GOT3 (cell line): ENCODE data around the gene LIN52.

Source experiments
- DNase-seq: peaks from one replicate; lab custom pipeline; 2025; ENCODE audit warnings: mixed read lengths; lab: John Stamatoyannopoulos, UW

Gene LIN52, protein sequence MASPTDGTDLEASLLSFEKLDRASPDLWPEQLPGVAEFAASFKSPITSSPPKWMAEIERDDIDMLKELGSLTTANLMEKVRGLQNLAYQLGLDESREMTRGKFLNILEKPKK

DNA sequence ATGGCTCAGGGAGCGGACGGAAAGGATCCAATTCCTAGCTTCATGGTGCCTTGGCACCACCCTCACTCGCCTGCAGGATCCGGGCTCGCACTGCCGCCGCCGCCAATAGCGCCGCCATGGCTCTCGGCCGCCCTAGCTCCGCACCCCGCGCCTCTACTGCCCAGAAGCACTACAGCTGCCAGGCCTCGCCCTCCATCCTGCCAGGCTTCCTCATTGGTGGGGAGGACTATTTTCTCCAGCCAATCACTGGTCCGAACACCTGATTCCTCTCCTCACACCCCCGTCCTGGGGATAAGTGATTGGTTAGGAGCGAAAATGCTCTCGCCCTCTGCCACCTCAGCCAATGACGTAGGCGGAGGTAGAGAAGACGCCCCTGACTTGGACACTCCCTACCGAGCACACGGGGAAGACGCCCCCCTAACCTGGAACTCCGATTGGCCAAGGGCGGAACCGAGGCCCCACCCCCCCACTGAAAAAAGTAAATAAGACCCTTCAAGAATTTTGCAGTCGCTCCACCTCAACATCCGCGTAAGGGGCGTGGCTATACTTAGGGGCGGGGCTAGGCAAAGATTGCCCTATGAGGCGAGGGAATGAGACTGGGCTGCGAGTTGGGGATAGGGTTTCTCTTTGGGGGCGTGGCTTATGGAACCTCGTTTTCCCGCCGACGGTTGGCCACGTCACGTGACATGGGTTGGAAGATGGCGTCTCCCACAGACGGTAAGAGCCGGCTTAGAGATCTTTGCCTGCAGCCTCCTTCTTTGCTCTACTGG, at the start of gene LIN52, which contains the start of gene ALDH6A1:
LIN52 (plus strand) TSS at position 680 of the 770 bp plus-strand sequence; CDS start at position 699, 19 bp downstream.
ALDH6A1 (minus strand) TSS at position 177 of the 770 bp plus-strand sequence; CDS start at position 118, 59 bp downstream.
- DNase-seq = peak; percentile 83

DNA sequence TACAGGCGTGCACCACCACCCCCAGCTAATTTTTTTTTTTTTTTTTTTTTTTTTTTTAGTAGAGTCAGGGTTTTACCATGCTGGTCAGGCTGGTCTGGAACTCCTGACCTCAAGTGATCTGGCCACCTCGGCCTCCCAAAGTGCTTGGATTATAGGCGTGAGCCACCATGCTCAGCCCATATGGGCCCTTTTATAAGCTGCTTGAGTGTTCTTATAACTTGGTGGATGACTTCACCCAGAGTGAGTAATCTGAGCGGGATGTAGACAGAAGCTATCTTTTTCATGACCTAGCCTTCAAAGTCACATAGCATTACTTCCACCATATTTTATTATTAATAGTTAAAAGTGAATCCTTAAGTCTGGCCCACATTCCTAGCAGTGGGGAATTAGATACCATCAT, 49.2 kb upstream of the LIN52 start:
- DNase-seq = no peak

DNA sequence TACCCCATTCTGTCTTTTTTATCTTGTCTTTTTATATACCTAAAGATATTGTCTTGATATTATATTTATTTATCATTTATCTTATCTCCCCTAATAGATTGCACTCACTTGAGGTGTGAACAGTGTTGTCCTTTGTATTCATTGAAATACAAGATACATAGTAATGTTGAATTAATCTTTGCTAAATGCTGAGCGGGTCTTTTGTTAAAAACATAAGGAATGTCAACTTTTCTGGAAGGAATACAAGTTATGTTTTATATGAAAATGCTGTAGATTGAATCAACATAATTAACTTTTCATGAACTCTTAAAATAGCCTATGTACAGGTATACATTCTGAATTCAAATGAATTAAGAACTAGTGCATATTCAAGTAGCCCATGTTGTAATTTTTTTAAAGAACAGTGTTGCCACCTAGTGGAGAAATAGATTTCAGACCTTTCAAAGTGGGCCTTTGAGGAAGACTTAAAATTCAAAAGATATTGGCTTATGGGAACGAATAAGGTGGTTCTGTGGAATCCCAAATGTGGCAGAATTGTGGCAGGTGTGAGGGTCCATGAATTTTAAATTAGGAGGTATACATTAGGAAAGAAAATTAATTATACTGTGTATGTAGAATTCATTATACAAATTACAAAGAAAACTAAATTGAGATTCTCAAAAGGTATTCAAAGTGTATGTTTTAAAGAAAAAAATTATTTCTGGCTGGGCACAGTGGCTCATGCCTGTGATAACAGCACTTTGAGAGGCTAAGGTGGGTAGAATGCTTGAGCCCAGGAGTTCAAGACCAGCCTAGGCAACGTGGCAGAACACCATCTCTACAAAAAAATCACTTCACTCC, 46.5 kb upstream of the LIN52 start:
- DNase-seq = no peak

DNA sequence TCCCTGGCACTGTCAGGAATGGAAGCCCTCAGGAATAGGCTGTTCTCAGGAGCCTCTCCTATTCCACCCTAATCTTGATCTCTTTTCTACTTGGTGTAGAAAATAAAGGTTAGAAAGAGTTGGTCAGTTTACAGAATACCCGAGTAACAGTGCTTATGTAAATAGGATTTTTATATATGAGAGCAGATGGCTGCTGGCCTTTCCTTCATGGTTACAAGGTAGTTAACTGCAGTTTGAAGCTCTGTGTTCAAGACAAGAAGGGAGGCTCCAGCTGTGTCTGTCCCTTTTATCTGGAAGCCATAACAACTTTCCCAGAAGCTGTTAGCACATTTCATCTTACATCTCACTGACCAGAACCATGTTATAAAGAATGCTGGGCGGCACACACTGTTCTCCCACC, 42.5 kb upstream of the LIN52 start:
- no peak for DNase-seq

DNA sequence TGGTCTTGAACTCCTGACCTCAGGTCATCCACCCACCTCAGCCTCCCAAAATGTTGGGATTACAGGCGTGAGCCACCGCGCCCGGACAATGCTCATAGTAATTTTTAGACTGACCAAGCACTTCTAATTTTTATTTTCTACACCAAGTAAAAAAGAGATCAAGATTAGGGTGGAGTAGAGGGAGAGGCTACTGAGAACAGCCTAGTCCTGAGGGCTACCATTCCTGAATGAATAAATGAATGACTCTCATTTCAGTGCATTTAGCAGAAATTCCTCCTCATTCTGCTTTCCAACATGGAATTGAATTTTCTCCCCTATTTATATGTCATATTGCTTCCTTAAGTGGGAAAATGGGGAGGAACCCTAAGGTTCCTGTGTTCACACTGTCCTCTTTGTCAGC, 39.2 kb upstream of the LIN52 start:
- DNase-seq = no peak

DNA sequence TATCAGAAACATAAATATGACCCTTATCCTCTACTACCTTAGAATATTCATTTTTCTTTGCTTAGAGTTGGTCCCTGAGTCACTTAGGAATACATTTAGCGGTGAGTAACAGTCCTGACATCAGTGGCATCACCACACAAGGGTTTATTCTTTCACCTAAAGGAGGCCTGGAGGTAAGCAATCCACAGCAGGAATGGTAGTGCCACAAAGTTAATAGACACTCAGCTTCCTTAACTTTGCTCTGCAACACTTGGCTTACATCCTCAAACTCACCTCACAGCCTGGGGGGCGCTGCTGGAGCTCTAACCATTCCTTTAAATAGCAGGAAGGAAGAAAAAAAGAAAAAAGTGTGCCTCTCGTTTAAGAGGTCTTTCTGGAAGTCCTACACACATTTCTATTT, 36.5 kb upstream of the LIN52 start:
- no peak for DNase-seq

DNA sequence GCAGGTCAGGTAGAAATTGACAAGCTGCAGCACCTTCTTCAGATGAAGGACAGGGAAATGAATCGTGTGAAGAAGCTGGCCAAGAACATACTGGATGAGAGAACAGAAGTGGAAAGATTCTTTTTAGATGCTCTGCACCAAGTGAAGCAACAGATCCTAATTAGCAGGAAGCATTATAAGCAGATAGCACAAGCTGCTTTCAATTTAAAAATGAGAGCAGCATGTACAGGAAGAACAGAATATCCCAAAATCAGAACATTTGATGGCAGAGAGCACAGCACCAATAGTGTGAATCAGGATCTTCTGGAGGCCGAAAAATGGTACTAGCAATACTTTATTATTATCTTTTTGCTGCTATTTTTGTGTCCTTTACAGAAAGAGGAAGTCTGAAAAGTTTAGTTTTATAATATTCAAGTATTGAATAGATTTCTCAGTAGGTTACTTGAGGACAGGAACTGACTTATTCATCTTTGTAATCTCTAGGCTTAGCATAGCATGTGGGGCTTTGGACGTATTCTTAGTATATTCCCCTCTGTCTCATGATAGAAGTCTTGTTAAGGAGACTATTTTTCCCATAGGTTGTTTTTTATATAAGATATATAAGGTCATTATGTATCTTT, 34.8 kb upstream of the LIN52 start:
- DNase-seq = no peak

DNA sequence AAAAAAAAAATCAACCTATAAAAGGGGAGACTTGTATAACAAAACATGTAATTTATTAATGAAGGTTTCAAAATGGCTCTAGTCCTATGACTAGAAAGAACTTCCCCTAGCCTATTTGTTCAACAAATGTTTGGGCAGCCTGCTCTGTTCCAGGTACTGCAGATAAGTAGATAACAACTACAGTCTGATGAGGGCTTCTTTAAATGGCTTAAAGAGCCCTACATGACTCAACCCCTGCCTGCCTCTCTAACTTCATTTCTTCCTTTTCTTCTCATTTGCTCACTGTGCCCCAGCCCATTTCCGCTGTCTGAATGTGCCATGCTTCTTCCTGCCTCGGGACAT, 22.0 kb upstream of the LIN52 start:
- no peak for DNase-seq

DNA sequence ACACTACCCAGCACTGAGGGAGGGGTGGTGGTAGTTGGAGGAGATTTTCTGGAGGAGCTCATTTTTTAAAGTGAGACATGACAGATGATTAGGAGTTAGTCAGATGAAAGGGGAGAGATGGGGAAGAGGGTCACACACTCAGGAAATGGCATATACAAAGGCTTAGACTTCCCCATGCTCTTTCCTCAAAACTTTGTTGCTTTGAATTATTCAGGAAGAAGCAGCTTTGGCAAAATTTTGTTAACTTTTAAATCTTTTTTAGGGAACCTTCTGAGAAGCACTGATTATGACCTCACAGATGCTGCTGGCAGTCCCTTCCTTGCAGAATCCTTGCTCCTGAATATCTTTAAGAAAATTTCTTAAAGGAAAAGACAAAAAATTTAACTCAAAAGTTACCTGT, 20.3 kb upstream of the LIN52 start:
- DNase-seq = no peak

DNA sequence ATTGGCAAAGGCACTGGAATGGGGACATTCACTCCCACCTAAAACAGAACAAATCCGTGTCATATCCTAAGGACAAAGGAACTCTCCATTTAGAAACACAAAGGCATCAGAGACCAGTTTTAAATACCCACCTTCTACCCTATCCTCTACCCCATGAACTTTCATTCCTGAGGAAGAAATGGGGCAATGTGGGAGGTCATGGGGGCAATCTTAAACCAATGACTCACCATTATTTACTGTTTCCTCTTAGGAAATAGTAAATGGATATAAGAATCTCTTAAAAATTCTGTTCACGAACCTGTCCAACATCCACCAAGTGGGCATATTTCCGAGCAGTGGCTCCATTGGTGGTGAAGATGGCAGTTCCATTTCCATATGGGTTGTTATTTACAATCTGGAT, 19.9 kb upstream of the LIN52 start:
- no peak for DNase-seq

DNA sequence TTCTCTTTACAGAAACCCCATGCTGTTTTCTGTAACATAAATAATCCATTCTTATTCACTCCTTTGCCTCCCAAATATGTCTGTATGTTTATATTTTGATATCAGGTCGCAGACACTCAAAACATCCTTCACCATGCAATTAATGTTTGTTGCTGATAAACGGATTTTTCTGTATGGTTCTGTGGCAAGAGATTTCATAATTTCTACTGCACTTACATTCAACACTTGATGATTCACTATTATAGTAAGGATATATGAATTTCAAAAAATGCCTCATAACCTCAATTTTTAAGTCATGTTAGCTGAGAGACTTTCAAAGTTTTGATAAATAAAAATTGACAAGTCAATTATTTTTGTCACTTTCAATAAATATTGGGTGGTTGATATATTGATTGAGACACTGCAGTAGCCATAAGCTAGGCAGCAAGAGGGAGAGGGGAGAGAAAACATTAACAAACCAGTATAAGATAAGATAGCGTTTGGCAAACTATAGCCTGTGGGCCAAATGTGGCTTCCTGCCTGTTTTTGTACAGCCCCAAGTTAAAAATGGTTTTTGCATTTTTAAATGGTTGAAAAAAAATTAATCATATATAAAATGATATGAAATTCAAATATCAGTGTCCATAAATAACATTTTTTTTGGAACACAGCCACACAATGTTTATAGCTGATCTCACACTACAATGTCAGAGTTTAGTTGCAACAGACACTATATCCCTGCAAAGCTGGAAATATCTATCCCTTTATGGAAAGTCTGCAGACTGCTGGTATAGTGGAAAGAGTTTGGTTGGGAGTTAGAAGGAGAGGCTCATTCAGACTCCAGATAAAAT, 18.8 kb upstream of the LIN52 start:
- no peak for DNase-seq

DNA sequence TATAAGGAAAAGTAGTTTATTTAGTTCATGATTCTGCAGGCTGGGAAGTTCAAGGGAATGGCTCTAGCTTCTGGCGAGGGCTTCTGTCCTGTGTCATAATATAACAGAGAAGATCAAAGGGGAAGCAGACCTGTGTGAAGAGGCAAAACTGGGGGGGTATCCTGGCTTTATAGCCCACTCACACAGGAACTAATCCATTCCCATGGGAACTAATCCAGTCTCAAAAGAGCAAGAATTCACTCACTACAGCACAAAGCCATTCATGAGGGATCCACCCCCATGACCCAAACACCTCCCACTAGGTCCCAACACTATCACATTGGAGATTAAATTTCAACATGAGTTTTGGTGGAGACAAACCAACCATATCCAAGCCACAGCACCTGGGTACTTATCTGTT, 7.4 kb upstream of the LIN52 start:
- DNase-seq = no peak

DNA sequence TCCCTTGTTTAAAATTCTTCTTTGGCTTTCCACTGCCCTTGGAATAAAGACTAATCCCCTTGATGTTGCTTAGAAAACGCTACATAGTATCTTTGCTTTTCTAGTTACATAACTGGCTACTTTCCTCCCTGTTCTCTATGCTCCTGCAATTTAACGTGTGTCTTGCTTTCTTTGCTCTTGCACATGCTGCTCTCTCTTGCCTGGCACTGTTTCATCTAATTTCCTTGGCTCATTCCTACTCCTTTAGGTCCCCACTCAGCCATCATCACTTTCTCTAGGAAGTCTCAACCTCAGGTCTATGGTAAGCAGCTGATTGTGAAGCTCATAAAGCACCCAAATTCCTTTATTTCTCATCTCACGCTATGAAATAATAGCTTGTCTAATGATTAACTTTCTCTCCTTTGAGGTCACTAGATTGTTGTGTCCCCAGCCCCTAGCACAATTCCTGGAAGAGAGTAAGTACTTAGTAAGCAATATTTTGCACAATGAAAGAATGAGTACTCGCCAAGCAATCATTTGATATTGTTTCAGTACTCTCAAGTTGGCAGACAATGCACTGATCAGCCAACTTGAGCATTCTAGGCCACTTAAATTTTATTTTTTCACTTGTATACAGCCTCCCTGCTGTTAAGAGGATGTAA, 3.8 kb upstream of the LIN52 start:
- DNase-seq = no peak

DNA sequence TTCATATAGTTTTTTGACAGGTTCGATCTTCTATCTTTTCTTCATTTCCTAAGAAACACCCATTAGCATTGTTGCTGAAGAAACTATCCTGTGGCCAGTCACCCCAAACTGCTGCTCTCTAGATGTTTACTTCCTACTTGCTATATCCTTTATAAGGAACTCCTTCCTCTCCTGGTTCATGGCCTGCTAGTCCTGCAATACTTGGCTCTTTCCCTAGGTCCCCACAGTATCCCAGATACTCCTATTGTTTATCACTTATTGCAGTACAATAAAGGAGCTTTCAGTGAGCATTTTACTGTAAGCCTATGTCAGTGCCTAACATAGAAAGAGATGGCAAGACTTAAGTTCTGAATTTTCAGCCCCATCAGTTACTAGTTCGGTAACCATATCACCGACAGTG, 3.3 kb upstream of the LIN52 start:
- DNase-seq = no peak

DNA sequence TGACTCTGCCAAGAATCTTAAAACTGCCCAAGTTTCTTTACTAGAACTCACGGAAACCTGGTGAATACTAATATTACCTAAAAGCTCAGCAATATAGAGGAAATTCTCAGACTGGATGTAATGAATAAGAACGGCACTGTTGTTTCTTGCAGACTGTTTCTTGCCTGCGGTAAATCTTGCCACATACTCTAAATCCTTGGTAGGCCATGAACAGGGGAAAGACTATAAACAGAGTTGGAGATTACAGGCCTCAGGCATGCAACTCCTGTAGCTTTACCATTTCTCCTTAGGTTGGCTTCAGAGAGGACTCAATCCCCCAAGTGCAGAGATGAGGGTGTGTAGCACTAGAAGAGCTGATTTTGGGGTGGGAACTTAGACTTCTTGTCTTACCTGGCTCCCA, 1.6 kb upstream of the LIN52 start:
- no peak for DNase-seq

DNA sequence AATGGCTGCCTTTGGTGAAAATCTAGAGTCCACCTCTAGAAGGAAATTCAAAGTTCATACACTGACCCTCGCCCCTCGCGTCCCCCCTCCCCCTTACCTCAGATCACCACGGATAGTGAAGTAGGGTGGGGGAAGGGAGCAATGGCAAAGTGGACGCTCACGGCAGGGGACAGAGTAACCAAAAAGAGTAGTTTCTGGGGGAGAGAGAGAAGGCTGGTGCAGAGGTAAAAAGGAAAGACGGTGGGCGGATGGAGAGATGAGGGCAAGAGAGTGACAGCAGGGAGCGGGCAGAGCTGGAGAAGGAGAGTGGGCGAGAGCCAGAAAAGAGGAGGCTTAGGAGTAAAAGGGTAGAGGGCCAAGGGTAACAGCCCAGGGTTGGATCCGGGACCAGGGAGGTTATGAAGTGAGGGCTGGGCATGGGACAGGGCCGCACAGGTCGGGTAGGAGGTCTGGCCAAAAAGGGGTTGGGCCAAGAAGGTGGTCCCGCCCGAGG, 926 bp upstream of the LIN52 start:
- no peak for DNase-seq

DNA sequence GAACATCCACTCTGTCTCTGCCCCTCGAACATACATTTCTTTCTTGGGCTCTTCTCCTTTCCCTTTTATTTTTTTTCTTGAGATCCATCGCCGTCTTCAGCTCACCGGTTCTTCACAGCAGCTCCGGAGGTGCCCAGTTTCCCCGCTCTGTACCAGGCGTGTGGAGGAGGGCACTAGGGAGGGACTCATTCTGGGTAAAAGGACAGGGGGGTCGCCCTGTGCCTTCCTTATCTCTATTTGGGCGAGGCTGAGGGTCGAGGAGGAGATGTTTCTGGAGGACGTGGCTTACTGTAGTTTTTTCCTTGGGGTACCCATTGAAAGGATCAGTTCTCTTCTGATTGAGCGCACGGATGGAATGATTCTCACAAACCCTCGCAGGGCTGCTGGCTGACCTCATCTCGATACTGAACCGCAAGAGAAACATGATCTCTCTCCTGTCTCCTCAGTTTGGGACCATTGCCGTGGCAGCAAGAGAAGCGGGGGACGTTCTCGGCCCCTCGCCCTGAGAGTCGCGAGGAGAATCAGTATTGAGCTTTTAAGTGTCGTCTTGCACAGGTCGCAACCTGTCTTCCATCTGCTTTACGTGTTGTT, 386 bp downstream of the LIN52 start:
- no peak for DNase-seq

DNA sequence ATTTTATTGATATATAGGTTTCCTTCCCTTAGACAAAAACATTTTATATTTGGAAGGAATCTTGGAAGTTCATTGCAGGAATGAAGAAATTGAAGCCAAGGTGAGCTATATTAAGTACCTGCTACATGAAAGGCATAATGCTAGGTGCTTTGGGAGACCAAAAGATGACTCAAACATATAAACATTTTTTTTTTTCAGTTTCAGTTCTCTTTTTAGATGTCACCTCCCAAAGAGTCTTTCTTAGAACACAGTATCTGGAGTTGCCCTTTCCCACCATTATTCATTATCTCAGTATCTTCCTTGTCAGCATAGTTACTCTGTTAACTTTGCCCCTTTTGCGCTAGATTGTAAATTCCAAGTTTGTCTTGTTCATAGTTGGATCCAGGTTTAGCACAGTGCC, 1.1 kb downstream of the LIN52 start:
- DNase-seq = no peak

DNA sequence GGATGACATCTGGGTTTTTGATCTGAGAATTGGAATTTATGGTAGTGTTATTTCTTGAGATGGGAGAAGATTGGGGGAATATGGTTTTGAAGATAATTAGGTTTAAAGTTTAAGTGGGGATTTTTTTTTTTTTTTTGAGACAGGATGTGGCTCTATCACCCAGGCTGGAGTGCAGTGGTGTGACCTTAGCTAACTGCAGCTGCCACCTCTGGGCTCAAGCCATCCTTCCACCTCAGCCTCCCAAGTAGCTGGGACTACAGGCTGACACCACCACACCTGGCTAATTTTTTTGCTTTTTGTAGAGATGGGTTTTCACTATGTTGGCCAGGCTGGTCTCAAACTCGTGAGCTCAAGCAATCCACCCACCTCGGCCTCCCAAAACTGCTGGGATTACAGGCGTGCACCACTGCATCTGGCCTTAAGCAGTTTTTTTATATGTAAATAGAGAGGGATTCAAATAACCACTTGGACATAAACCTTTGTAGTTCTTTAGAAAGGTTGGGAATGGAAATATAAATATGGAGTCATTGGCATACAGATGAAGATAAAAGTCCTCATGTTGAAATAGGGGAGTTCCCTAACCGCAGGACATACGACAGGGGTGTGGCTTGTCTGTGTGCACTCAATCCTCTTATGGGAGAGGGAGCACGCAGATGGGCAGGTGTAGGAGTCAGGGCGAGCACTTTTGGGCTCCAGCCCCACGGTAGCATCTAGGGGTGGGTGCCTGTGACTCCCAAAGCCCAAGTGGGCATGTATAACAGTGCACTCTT, 4.7 kb downstream of the LIN52 start:
- no peak for DNase-seq

DNA sequence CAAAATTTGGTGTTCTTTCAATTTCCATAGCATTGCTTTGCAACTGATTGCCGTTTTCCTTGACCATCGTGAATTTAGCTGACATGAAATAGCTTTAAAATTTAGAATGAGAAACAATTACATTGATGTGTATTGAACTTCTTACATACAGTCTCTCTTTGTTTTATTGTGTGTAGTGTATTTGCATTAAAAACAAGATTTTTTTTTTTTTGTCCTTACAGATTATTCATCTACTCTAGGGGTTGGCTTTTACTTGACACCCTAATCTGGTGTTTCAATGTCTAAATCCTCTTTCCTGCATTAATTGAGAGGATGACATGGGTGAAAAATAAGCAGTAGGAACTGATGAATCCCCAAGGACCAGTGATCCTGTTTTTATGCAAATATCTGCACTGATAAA, 20.6 kb downstream of the LIN52 start:
- DNase-seq = no peak
